ENCODE data around the gene CACNA1D.

GRCh38 chr3:53815651-53816050, 321.2 kb downstream of the CACNA1D start:
- no peak for TF ChIP-seq POLR2AphosphoS5 (IDR thresholded peaks at IDR 0.05)
- TF ChIP-seq CTCF (IDR thresholded peaks at IDR 0.05), result no peak
